Duodenal mucosa (tissue), 2 donors: ENCODE data around the gene TESMIN.

ENCODE experiments used
- H3K27ac ChIP-seq: one replicate; pipeline ENCODE4 v1.7.0; 2013; ENCODE audit warnings: low read depth, low read length
- H3K27me3 ChIP-seq, 2 donors: one replicate each; pipeline ENCODE4 v1.7.0; 2013; ENCODE audit warnings: low read length in 2 of 2, control low read depth in 1 of 2; ENCODE audit not compliant: insufficient read depth in 2 of 2, control insufficient read depth in 1 of 2
- H3K36me3 ChIP-seq, 2 donors: one replicate each; pipeline ENCODE4 v1.7.0; 2013; ENCODE audit warnings: low read length in 2 of 2, control low read depth in 1 of 2; ENCODE audit not compliant: insufficient read depth in 2 of 2, control insufficient read depth in 1 of 2
- H3K4me1 ChIP-seq, 2 donors: one replicate each; pipeline ENCODE4 v1.7.0; 2013; ENCODE audit warnings: low read length in 2 of 2, control low read depth in 1 of 2; ENCODE audit not compliant: insufficient read depth in 2 of 2, control insufficient read depth in 1 of 2
- H3K4me3 ChIP-seq, 2 donors: one replicate each; pipeline ENCODE4 v1.7.0; 2013; ENCODE audit warnings: low read length in 2 of 2, low read depth in 1 of 2
- H3K9ac ChIP-seq, 2 donors: one replicate each; pipeline ENCODE4 v1.7.0; 2013; ENCODE audit warnings: low read length in 2 of 2, low read depth in 1 of 2
- H3K9me3 ChIP-seq, 2 donors: one replicate each; pipeline ENCODE4 v1.7.0; 2013; ENCODE audit warnings: low read length in 2 of 2, control low read depth in 1 of 2; ENCODE audit not compliant: control insufficient read depth in 1 of 2

TESMIN gene, protein sequence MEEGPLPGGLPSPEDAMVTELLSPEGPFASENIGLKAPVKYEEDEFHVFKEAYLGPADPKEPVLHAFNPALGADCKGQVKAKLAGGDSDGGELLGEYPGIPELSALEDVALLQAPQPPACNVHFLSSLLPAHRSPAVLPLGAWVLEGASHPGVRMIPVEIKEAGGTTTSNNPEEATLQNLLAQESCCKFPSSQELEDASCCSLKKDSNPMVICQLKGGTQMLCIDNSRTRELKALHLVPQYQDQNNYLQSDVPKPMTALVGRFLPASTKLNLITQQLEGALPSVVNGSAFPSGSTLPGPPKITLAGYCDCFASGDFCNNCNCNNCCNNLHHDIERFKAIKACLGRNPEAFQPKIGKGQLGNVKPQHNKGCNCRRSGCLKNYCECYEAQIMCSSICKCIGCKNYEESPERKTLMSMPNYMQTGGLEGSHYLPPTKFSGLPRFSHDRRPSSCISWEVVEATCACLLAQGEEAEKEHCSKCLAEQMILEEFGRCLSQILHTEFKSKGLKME

DNA sequence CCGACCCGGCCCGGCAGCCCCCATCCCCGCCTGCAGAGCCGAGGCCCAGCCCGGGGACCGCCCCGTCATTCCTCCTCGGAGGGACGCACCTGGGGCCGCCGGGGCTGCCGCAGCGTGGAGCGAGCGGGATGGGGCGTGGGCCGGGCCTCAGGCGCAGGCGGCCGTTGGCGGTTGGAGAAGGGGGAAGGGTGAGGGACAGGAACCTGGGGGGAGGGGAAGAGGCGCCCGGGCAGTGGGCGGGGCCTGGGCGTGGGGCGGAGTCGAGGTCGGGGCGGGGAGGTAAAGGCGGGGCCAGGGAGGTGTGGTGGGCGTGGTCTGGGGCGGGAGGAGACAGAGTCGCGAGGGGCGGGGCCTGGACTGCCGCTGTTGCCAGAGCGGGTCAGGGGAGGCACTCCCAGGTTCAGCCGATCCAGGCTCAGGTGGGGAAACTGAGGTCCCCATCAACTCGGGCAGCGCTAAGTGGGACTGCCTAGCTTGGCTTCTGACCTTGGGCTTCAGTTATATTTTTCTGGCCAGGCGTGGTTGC is at the start of gene TESMIN:
TESMIN (minus strand) TSS at position 190 of the 526 bp plus-strand sequence. CDS start 860 bp downstream, outside the sequence.
- H3K4me1 ChIP-seq: no peaks in the 10 kb centered on the region
- H3K9me3 ChIP-seq: no peaks in the 10 kb centered on the region
- H3K9ac ChIP-seq: no peak within 1 kb of the TSS
- H3K27me3 ChIP-seq: no peaks in the 10 kb centered on the region
- H3K36me3 ChIP-seq: peaks cover 8 to 22% of the 10 kb centered on the region in 2 donors
- no peak within 1 kb of the TSS for H3K27ac ChIP-seq
- peak within 1 kb of the TSS; percentile 27 to 50 for H3K4me3 ChIP-seq

DNA sequence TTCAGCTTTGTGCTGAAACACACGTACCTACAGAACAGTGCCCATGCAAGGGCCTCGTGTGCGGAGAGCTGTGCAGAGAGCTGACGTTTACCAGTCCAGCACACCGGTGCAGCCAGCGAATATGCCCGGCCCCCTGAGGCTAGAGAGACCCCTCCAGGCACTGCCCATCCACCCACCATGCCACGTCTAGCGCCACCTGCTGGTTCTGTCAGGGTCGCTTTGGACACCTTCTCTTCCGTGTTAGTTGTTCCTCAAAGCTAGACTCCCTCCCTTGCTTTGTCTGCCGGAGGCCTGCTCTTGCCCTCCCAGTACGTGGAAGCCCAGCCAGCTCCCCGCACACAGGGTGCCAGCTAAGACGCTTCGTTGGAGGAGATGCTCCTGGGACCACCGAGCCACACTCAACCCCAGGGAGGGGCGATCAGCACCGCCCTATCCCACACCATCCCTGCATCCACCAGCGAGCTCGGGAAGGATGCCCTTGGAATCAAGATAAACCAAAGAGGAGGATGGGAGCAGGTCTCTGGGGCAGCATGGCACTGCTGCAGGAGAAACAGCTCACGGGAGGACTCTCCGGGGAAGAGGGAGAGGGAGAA is 47.0 kb upstream of the TESMIN start:
- H3K4me1 ChIP-seq: no peaks in the 10 kb centered on the region

DNA sequence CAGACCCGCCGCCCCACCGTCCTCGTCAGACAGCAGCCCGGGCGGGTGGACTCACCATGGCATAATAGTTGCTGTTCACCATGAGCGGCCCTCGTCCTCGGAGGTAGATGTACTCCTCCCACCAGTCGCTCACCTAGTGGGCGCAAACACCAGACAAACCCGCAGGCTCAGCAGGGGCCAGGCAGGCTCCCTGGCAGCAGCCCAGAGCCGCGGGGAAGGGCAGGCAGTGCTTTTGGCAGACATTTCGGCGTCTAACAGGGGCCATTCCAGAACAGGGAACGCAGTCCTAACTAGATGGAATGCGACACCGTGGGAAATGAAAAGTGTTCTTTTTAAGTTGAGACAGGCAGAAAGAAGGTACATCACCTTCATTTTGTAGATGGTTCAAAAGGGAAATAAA is 45.5 kb upstream of the TESMIN start:
- Histone ChIP-seq H3K9me3 (no peaks in the 10 kb centered on the region), H3K36me3 (peaks cover 41 to 91% of the 10 kb centered on the region in 2 donors), H3K27ac (no peak overlapping the region), H3K4me1 (no peaks in the 10 kb centered on the region), H3K4me3 (no peak overlapping the region), H3K27me3 (no peaks in the 10 kb centered on the region), H3K9ac (no peak overlapping the region)

More for the DNA sequence above, 47.0 kb upstream of the TESMIN start:
- H3K9me3 ChIP-seq: no peaks in the 10 kb centered on the region
- peaks cover 41 to 91% of the 10 kb centered on the region in 2 donors for H3K36me3 ChIP-seq
- no peak overlapping the region for H3K4me3 ChIP-seq
- no peak overlapping the region for H3K9ac ChIP-seq
- H3K27ac ChIP-seq: no peak overlapping the region
- no peaks in the 10 kb centered on the region for H3K27me3 ChIP-seq

DNA sequence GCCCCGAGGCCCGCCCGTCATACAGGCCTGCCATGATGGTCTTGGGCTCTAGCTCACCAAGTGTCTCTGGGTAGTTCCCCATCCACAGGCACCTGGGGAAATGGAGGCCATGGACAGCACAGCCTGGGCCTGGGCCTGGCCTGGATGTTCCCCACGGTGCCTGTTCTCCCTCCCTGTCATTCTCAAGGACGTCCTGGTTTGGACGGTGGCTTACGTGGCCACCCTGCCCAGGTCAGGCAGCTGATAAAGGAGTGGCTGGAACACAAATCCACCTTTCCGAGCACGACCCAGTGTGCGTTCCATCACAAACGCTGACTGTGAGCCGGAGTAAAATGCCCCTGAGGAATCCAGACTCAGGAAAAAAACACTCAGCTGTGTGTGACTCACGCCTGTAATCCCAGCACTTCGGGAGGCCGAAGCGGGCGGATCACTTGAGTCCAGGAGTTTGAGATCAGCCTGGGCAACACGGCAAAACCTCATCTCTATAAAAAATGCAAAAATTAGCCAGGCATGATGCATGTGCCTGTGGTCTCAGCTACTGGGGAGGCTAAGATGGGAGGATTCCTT is 41.2 kb upstream of the TESMIN start:
- Histone ChIP-seq H3K36me3 (peaks cover 23 to 86% of the 10 kb centered on the region in 2 donors), H3K4me1 (no peaks in the 10 kb centered on the region), H3K4me3 (no peak overlapping the region), H3K9me3 (no peaks in the 10 kb centered on the region), H3K27me3 (no peaks in the 10 kb centered on the region), H3K9ac (no peak overlapping the region), H3K27ac (no peak overlapping the region)

DNA sequence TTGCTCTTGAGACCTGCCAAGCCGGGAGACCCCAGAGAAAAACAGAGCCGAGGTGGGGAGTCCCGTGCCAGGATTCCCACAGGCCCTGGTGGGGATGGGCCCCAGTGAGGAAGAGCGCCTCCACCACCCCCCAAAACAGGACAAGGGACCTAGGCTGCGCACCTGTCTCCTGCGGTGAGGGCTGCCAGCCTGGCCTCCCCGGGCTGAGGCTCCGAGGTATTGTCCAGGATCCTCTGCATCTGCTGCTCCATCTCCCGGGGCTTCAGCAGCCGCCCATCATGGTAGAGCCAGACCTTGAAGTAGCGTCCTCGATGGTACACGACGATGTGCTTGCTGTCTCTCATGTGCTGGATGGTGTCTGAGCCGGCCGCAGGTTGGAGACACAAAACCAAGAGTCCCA is 33.3 kb upstream of the TESMIN start:
- peaks cover 38 to 89% of the 10 kb centered on the region in 2 donors for H3K36me3 ChIP-seq
- H3K27ac ChIP-seq: no peak overlapping the region
- H3K9ac ChIP-seq: no peak overlapping the region
- H3K27me3 ChIP-seq: no peaks in the 10 kb centered on the region
- no peak overlapping the region for H3K4me3 ChIP-seq
- H3K4me1 ChIP-seq: no peaks in the 10 kb centered on the region
- H3K9me3 ChIP-seq: no peaks in the 10 kb centered on the region

DNA sequence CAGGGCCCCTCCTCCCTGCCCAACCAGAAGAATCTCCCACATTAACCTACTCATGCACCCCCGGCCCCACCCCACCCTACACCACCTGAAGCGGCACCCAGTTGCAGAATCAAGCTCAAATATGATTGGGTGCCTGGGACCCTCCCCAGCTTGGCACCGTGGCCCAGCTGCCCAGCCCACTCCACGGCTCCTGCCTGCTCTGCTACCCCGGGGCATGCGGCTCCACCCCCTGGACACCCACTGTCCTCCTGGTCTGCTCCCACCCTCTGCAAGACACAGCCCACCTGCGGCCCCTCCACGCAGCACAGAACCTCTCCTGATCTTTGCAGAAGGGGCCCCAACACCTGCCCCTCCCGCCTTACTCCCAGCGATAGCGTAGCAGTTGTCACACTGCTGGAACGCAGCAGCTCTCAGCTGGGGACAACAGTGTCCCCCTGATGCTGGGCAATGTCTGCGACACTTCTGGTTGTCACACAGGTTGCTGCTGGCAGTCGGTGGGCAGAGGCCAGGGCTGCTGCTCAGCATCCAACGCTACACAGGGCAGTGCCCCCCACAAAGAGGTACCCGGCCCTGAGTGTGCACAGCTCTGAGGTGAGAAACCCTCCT is 32.0 kb upstream of the TESMIN start:
- no peak overlapping the region for H3K9ac ChIP-seq
- no peak overlapping the region for H3K4me3 ChIP-seq
- H3K36me3 ChIP-seq: peaks cover 38 to 88% of the 10 kb centered on the region in 2 donors
- no peaks in the 10 kb centered on the region for H3K9me3 ChIP-seq
- H3K4me1 ChIP-seq: no peaks in the 10 kb centered on the region
- H3K27me3 ChIP-seq: no peaks in the 10 kb centered on the region
- H3K27ac ChIP-seq: no peak overlapping the region

DNA sequence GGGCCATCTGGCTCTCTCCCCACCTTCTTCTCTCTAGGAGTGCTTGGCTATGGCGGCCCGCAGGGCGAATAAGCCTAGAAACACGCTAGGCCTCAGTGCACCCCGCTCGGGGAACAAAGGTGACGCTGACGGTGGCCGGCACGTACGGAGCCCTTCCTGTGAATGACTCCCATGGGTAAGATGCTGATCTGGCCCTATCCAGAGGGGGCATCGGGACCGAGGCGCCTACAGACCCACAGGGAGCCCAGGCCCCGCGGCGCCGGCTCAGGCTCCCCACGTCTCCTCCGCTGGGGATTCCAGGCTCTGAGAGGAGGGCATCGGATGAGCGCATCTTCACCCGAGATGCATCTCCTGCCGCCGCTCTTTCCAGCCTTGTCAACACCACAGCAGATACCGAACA is 31.4 kb upstream of the TESMIN start:
- Histone ChIP-seq H3K9ac (no peak overlapping the region), H3K27me3 (no peaks in the 10 kb centered on the region), H3K9me3 (no peaks in the 10 kb centered on the region), H3K27ac (no peak overlapping the region), H3K4me1 (no peaks in the 10 kb centered on the region), H3K4me3 (no peak overlapping the region), H3K36me3 (peaks cover 38 to 86% of the 10 kb centered on the region in 2 donors)

DNA sequence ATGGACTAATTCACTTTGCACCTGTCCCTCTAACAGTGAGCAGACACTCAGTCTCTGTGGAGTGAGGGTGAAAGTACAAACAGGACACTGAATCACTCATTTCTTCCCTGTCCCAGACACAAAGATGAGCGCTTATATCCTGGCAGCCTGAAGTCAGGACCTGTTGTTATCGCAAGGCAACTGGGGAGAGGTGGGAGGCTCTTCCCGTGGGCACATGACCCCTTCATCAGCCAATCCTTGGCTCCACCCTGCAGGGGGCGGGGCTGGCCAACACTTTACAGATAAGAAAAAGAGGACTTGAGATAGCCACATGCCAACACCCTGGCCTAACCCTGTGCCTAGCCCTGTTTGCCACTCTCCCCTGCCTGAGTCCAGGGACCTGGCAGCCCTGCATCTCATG is 29.5 kb upstream of the TESMIN start:
- H3K4me1 ChIP-seq: no peaks in the 10 kb centered on the region
- H3K36me3 ChIP-seq: peaks cover 47 to 88% of the 10 kb centered on the region in 2 donors
- no peak overlapping the region for H3K9ac ChIP-seq
- no peaks in the 10 kb centered on the region for H3K9me3 ChIP-seq
- no peak overlapping the region for H3K4me3 ChIP-seq
- no peak overlapping the region for H3K27ac ChIP-seq
- H3K27me3 ChIP-seq: no peaks in the 10 kb centered on the region

DNA sequence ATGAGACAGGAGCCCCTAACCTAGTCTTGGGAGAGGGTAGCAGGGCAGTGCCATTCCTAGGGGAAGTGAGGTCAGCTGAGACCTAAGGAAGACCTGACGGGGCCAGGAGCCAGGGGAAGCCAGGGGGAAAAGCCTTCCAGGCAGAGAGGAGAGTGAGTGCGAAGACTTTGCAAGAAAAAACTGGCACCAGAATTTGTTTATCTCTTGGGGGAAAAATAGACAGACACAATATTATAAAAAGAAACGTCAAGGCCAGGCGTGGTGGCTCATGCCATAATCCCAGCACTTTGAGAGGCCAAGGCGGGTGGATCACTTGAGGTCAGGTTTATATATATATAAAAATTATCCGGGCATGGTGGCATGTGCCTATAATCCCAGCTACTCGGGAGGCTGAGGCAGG is 26.9 kb upstream of the TESMIN start:
- Histone ChIP-seq H3K9me3 (no peaks in the 10 kb centered on the region), H3K9ac (no peak overlapping the region), H3K4me1 (no peaks in the 10 kb centered on the region), H3K27ac (no peak overlapping the region), H3K27me3 (no peaks in the 10 kb centered on the region), H3K4me3 (no peak overlapping the region), H3K36me3 (peaks cover 53 to 91% of the 10 kb centered on the region in 2 donors)
